Osteocyte (in vitro differentiated cells): ENCODE results near the gene C10orf105. TPM values are rescaled to one million over a fixed set of nuclear protein-coding genes. Genes with fewer than 3 reads are reported as not detected.

Source experiments
- DNase-seq: peaks from one replicate; pipeline ENCODE4 v3.0.0; 2021; ENCODE audit warnings: mixed read lengths; ENCODE audit not compliant: unreplicated experiment; ENCODE audit errors: extremely low spot score
- H3K27ac Mint-ChIP-seq: one replicate; pipeline ENCODE4 v1.8.0; 2021; ENCODE audit warnings: mild to moderate bottlenecking, mixed read lengths; ENCODE audit not compliant: unreplicated experiment
- H3K27me3 Mint-ChIP-seq: one replicate; pipeline ENCODE4 v1.8.0; 2021; ENCODE audit warnings: mixed read lengths; ENCODE audit not compliant: unreplicated experiment
- H3K36me3 Mint-ChIP-seq: one replicate; pipeline ENCODE4 v1.8.0; 2021; ENCODE audit warnings: mixed read lengths; ENCODE audit not compliant: unreplicated experiment
- H3K4me1 Mint-ChIP-seq: one replicate; pipeline ENCODE4 v1.8.0; 2021; ENCODE audit warnings: mixed read lengths; ENCODE audit not compliant: unreplicated experiment
- H3K4me3 Mint-ChIP-seq: one replicate; pipeline ENCODE4 v1.8.0; 2021; ENCODE audit warnings: mild to moderate bottlenecking, moderate library complexity, mixed read lengths; ENCODE audit not compliant: unreplicated experiment
- H3K9me3 Mint-ChIP-seq: one replicate; pipeline ENCODE4 v1.8.0; 2021; ENCODE audit warnings: mixed read lengths; ENCODE audit not compliant: unreplicated experiment
- total RNA-seq: library from RNA; stranded (reverse); gene quantifications from 2 replicates; pipeline ENCODE4 v1.2.1, GENCODE V29; 2021
- TF ChIP-seq, protein P1 (sequence below): fragments of 200-600 bp; sonication (generic); IDR thresholded peaks from 2 replicates; pipeline ENCODE4 v1.5.0; 2021; ENCODE audit warnings: antibody characterized with exemption, mild to moderate bottlenecking, moderate library complexity

The C10orf105 gene
- total RNA-seq, 1 donor from 2014 or later: not detected

DNA sequence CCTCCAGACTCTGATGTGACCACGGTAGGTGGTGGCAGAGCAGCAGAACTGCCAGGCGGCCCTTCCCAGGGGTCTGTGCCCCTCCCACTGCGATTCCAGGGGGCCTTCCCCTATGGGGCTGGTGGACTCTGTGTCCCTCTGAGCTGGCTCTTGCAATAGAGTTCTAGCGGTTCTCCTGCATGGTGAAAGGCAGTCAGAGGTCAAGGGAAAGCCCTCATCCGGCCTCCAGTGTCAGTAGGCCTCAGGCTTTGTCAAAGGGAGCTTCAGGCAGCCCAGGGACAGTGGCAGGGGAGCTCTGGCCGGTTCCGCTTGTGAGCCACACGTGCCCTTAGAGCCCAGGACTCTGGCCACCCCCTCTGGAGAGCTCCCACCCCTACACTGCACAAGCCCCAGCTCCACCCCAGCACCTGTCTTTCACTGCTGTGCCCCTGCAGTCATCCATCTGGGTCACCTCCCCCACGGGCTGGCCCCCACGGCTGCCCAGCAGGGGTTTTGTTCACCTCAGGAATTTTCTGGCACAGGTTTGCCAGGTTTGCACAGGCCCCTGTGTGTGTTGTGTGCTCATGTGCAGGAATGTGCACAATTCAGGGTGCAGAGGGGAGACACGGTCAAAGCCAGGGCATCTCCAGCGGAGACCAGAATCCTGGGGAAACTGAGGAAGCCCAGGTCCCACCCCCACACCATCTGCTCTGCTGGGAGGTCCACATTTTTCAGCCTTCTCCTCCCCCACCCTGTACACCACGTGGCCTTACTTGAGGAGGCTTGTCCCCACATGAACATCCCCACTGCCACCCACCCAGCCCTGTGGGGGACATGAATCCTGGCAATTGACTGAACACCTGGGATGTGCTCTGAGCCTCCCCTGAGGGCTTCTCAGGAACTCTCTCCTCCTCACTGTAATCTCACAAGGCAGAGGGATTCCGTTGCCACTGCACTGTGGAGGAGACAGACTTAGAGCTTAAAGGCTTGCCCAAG lies 23.8 kb downstream of the C10orf105 start:
- Mint-ChIP-seq H3K27me3 (peaks cover 26% of the 10 kb centered on the region), H3K4me3 (no peak overlapping the region), H3K4me1 (peaks cover 5% of the 10 kb centered on the region), H3K9me3 (no peaks in the 10 kb centered on the region), H3K27ac (no peak overlapping the region), H3K36me3 (no peaks in the 10 kb centered on the region)
- DNase-seq: no peak
- TF ChIP-seq, protein P1, sequence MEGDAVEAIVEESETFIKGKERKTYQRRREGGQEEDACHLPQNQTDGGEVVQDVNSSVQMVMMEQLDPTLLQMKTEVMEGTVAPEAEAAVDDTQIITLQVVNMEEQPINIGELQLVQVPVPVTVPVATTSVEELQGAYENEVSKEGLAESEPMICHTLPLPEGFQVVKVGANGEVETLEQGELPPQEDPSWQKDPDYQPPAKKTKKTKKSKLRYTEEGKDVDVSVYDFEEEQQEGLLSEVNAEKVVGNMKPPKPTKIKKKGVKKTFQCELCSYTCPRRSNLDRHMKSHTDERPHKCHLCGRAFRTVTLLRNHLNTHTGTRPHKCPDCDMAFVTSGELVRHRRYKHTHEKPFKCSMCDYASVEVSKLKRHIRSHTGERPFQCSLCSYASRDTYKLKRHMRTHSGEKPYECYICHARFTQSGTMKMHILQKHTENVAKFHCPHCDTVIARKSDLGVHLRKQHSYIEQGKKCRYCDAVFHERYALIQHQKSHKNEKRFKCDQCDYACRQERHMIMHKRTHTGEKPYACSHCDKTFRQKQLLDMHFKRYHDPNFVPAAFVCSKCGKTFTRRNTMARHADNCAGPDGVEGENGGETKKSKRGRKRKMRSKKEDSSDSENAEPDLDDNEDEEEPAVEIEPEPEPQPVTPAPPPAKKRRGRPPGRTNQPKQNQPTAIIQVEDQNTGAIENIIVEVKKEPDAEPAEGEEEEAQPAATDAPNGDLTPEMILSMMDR: no peak

DNA sequence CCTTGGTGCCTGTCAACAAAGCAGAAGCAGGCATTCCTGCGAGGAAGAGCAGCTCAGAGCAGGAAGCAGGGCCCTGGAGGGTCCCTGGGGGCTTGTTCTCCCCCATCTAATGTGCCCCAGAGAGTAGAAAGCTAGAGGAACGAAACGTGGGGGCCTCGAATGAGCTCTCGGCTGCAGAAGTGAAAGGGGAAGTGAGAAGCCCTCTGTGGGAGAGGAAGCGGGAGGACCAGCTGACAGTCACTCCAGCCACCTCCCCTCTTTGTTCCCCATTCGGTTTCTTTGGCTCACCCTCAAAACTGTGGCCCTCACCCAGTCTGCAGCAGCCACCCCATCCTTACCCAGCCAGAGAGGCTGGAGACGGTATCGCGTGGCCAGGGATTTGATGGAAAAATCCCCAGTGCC lies 25.0 kb downstream of the C10orf105 start:
- Mint-ChIP-seq H3K4me3 (no peak overlapping the region), H3K9me3 (no peaks in the 10 kb centered on the region), H3K36me3 (no peaks in the 10 kb centered on the region), H3K4me1 (peaks cover 5% of the 10 kb centered on the region), H3K27ac (no peak overlapping the region), H3K27me3 (peaks cover 23% of the 10 kb centered on the region)
- DNase-seq: no peak
- TF ChIP-seq, protein P1: no peak

DNA sequence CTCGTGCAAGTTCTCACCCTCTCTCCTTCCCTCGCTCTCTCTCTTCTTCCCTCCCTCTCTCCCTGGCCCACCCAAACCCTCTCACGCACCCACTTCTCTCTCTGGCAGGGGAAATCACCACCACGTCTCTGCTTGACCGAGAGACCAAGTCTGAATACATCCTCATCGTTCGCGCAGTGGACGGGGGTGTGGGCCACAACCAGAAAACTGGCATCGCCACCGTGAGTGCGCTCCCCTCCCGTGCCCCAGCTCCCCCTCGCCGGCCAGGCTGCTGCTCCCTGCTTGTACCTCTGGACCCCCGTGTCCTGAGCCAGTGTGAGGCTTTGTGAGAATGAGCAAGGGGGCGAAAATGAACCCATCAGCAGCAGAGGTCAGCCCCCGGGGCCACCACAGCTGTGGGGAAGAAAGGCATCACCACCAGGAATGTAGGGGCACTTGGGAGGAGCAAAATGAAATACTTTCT lies 25.5 kb downstream of the C10orf105 start:
- DNase-seq: no peak
- Mint-ChIP-seq H3K36me3 (no peaks in the 10 kb centered on the region), H3K27me3 (peaks cover 18% of the 10 kb centered on the region), H3K4me3 (no peak overlapping the region), H3K9me3 (no peaks in the 10 kb centered on the region), H3K4me1 (peaks cover 5% of the 10 kb centered on the region), H3K27ac (no peak overlapping the region)
- TF ChIP-seq, protein P1: no peak

DNA sequence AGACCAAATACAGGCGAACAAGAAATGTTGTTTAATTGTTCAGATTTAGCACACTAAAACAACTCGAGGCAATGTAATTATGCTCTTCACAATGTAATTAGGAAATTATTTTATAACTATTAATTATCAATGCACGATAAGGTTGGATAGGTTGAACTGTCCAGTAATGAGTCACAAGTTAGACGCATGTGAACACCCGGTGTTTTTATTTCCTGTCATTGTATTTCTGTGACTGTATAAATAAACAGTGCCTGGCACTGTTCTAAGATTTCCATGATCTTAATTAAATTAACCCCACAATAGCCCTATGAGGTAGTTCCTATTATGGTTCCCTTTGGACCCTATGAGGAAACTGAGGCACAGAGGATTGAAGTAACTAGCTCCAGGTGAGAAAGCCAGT lies 26.2 kb downstream of the C10orf105 start:
- Mint-ChIP-seq H3K4me1 (peaks cover 5% of the 10 kb centered on the region), H3K27ac (no peak overlapping the region), H3K27me3 (peaks cover 12% of the 10 kb centered on the region), H3K4me3 (no peak overlapping the region), H3K36me3 (no peaks in the 10 kb centered on the region), H3K9me3 (no peaks in the 10 kb centered on the region)
- DNase-seq: no peak
- TF ChIP-seq, protein P1: no peak

DNA sequence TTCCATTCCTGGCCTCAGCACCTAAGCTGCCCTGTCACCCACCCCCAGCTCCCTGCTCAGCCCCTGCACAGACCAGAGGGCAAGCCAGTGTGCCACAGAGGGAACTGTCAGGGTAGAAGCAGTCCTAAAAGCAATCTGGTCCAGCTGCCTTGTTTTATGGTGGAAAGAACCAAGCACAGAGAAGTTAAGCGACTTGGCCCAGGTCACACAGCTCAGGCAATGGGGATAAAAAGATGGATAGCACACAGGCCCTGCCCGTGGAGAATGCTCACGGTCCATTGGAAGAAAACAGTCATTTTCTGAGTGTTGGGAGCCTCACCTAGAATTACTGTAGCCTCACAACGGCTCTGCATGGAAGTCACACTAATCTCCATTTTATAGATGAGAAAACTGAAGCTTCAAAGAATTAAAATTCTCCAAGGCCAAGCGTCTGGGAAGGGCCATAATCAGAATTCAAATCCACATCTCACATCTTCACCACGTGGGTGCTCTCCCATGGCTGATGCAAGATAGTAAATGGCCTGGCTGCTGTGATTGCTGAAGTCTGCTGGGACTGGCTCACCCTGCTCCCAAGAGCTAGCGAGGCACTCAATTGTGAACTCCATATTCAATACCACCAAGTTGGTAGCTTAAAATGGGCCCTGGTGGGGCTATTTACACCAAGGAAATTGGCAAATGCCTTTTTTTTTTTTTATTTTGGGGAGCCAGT lies 26.8 kb downstream of the C10orf105 start:
- Mint-ChIP-seq H3K4me3 (no peak overlapping the region), H3K27me3 (peaks cover 9% of the 10 kb centered on the region), H3K9me3 (no peaks in the 10 kb centered on the region), H3K36me3 (no peaks in the 10 kb centered on the region), H3K4me1 (peaks cover 5% of the 10 kb centered on the region), H3K27ac (no peak overlapping the region)
- TF ChIP-seq, protein P1: no peak
- DNase-seq: no peak
